ENCODE results near the gene ARHGAP8.
"Not testable (repeated sequence)": the region's sequence is repeated elsewhere in the genome, so short reads cannot be mapped to it uniquely, and the experiment has no call there.

ARHGAP8 gene

DNA sequence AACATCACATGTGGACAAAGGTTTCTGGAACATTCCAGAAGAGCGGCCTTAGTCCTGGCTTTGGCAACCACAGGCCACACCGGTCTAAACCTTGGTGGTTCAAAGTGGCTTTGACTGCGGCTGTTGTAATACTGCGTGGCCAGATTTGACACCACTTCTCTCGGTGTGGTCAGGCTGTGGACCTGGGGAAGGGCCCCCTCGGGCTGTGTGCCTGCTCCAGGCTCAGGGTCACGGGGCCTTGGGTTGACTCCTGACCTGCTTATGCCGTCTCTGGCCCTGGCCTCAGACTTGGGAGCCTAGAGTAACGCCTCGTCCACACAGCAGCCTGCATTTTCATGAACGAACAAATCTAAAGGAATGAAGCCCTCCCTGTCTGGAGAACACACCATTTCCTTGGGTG, 139.4 kb downstream of the ARHGAP8 start:
- no peak for DNase-seq

DNA sequence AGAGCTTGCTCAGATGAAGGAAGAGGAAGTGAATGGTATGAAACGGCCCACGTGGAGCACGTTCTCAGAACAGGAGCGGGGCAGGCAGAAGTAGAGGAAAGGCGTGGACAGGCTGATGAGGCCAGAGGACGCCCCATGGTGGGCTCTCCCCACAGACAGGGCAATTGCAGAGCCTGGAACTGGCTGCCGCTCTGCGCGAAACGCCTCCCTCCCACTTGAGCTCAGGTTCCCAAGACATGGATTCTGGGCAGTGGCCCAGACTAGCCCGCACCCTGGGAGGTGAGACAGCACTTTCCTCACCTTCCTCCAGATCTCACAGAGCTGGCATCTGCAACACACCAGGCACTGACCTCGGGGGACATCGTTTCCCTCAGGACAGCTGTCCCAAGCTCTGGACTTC, 139.9 kb downstream of the ARHGAP8 start:
- no peak for DNase-seq

DNA sequence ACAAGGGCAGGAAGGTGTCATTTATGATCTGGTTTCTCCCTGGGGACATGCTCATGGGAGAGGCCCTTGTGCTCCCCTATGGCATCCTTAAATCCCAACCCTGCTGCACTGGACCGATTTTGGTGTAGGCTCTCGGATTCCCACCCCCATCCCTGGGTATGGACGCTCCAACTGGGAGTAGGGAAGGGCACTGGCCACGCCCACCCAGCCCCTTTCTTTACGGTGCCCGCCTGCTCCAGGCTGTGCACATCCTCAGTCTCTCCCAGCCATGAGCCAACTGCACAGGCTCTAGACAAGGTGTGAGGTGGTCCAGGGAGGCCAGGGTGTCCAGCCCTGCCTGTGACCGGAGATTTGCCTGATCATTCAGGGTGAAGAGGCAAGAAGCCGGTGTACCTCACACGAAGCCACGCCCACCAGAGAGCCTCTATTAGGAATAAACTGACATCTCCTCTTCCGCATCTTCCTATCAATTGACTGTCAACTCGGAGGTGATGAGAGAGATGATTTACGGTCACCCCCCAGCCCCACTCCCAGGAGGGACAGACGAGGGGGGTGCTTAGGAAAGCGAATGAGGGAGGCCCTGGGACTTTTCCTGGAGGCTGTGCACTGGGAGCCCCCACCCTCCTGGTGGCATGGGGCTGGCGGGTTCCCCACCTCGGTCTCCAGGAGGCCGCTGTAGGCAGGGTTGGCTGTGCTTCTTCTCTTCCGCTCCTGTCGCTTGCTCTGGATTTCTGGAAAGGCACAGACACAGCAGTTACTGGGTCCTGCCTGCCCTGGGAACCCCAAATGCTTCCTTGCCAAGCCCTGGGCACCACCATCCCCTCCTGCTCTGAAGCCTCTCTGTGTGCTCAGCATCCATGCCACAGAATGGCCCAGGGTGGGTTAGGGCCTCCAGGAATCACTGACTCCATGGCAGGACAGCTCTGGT, 140.7 kb downstream of the ARHGAP8 start:
- DNase-seq: no peak

DNA sequence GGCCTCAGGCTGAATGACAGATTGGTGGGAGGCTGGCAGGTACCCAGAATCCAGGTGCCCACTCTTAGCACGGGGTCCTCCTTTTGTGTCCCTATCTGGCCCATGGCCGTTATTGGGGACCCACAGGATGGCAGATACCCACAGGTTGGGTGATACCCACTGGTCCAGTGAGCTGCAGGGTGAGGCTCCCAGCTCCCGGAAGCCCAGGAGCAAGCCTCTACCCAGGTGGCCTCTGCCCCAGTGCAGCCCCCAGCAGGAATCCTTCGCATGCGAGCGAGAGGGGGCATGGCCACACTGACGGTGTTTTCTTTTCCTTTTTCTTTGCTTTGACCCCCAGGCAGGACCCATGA, 141.3 kb downstream of the ARHGAP8 start:
- no peak for DNase-seq

DNA sequence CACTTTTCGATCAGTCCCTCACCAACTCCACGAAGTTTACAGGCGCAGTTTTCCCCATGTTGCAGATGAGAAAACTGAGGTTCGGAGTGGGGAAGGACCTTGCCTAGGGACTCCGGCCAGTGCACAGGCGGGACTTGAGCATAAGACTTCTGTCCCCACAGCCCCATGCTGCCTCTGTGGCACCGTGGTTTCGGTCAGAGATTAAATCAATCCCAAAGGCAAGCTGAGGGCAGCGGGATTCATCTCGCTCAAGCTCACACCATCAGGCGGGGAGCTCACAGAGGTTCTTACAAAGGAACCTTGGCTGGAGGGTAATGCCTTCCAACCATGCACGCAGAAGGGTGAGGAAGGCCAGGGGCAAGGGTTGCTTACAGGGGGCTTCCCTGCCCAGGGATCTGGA, 141.9 kb downstream of the ARHGAP8 start:
- DNase-seq: no peak

DNA sequence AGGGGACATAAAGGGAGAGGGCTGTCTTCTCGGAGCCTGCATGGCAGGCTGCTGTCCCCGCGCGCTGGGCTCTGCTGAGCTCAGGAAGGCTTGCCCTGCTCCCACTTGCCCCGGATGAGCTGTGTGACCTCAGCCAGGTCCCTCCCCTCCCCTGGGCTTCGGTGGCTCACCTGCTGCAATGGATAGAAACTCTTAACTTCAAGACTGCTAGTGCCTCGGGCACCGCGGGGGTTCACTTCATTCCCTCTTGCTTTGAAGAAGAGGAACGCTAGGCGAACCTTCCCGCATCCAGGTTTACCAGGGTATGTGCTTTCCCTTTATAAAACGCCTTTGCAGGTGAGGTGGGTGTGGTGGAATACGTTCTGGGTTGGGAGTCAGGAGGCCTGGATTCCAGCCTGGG, 142.4 kb downstream of the ARHGAP8 start:
- DNase-seq: no peak

DNA sequence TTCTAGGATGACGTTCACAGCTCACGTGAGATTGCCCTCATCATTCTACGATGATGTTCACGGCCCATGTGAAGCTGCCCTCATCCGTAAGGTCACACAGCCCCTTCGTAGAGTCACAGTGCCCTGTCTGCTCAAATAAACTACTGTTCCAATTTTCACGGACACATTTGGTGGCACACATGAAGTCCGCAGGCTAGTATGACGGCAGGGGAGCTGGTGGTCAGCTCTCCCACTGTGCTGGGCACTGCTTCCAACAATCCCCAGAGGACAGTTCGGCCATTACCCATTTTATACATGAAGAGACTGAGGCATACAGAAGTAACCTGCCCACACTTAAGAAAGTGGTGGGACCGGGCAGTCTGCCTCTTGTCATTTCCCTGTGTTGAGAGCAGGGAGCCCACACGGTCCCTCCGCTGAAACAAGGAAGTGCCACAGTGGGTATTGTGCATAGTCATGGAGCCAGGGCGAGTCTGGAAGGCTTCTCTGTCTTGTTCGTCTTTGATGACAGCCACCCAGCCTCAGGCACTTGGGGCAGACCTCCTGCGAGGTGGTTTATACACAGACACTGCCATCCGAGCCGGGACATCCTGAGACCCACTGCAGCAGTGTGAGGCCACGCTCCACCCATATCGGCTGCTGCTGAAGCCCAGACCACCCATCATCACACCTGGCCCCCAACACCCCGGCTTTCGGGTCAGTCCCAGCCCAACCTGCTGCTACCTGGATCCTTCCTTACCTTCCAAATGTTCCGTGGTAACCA, 143.1 kb downstream of the ARHGAP8 start:
- no peak for DNase-seq

DNA sequence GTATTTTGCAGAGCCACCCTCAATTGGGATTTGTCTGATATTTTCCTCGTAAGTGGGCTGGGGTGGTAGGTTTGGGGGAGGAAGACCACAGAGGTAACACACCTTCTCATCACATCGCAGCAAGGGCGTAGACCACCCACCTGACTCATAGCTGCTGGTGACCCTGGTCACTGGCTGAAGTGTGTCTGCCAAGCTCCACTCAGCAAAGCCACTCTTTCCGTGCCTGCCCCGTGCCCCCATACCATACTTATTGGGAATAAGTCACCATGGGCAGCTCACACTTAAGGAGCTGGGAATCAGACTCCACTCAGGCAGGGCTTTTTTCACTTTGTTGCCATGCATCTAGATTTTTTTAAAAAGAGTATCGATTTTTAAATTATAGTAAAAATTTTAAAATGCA, 145.9 kb downstream of the ARHGAP8 start:
- DNase-seq: no peak

DNA sequence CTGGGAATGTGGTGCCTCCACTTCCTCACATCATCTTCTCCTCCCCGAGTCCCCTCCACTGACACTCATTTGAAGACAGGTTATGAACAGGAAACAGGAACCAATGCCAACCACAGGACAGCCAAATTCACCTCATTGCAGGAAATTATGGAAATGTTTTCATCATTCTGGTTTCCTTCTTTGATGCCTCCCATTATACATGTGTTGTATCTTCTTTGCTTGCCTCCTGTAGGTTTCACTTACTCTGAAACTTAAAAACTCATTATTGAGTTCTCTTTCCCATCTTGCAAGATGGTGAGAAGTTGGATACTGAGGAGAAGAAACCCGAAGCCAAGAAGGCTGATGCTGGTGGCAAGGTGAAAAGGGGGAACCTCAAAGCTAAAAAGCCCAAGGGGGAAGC, 148.9 kb downstream of the ARHGAP8 start:
- no peak for DNase-seq

DNA sequence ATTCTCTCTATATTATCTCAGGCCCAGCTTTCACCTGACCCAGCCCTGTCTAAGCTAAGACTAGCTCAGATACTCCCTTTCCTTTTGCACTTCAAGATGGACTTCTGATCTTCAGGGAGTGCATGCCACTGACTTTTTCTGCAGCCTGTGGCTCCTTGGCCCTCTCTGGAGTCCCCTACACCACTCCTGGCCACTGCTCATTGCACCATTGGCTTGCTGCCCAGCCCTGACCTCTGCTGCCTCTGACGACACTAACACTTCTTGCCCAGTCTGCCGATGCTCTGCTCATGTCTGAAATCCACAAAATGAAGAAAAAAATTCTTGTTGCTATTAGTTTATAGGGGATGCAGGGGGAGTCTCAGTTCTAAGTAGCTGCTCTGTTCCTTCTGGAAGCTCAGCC, 150.8 kb downstream of the ARHGAP8 start:
- not testable (repeated sequence) for DNase-seq

DNA sequence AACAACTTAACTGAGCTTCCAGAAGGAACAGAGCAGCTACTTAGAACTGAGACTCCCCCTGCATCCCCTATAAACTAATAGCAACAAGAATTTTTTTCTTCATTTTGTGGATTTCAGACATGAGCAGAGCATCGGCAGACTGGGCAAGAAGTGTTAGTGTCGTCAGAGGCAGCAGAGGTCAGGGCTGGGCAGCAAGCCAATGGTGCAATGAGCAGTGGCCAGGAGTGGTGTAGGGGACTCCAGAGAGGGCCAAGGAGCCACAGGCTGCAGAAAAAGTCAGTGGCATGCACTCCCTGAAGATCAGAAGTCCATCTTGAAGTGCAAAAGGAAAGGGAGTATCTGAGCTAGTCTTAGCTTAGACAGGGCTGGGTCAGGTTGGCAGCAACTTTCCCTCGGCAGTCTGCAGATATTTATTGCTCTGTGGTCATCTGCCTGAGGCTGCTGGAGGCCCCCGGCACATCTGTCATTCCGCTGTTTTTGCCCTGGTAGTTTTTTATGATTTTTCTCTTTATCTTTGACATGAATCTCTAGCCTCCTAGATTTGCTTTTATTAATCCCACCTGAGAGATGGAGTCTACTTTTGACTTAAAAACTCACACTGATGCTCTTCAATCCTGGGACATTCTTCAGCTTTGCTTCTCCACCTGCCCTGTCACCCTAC, 152.2 kb downstream of the ARHGAP8 start:
- DNase-seq: not testable (repeated sequence)

DNA sequence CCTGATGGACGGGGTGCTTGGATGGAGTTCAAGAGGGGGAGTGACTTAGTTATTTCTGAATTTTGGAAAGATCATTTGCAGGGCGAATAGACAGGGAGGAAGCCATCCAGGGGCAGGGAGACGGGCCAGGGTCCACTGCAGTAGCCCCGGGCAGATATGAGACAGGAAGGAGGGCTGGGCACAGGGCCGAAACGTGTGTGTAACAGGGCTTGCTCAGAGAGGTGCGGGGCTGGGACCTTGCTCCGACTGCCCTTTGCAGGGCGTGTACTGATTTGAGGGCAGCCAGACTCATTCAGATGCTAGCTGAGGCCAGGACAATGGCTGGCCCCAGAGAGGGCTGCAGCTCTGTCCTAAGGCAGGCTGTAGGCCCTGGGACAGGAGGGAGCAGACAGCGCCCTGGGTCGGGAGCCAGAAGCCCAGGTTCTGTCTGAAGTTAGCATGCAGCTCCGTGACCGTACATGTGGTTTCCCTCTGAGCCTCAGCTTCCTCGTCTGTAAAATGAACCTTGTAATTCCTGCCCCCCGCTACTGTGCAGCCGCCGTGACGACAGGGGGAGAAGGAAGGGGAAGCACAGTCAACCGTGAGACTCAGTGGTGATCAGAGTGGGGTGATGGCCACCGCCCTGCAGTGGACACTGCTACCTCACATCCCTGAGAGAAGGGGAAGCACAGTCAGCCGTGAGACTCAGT, 154.0 kb downstream of the ARHGAP8 start:
- DNase-seq: no peak

DNA sequence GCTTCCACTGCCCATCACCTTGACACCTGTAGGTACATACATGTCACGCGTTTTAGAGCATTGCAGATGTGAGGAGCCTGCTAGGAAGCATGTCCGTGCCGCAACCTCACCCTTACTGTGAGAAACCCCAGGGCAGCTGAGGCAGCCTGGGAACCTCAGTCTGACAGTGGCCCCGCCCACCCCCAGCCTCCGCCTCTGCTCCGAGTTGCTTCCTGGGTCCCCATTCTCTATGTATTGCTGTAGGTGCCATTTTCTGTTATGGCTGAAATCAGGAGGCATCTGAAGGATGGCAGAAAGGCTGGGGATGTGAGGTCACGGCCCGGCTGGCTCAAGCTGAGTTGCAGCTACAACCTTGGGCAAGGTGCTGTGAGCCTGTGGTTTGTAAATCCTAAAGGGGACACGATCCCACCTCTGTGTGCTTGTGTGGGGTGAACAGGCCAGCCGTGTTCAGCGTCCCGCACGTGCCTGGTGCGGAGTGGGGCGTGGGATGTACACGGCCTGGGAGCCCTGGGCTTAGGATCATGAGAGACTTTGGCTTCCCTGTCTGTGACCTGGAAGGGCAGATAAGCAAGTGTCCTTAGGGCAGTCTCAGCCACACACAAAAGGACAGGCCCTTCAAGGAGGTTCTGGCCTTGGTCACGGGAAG, 154.7 kb downstream of the ARHGAP8 start:
- no peak for DNase-seq

DNA sequence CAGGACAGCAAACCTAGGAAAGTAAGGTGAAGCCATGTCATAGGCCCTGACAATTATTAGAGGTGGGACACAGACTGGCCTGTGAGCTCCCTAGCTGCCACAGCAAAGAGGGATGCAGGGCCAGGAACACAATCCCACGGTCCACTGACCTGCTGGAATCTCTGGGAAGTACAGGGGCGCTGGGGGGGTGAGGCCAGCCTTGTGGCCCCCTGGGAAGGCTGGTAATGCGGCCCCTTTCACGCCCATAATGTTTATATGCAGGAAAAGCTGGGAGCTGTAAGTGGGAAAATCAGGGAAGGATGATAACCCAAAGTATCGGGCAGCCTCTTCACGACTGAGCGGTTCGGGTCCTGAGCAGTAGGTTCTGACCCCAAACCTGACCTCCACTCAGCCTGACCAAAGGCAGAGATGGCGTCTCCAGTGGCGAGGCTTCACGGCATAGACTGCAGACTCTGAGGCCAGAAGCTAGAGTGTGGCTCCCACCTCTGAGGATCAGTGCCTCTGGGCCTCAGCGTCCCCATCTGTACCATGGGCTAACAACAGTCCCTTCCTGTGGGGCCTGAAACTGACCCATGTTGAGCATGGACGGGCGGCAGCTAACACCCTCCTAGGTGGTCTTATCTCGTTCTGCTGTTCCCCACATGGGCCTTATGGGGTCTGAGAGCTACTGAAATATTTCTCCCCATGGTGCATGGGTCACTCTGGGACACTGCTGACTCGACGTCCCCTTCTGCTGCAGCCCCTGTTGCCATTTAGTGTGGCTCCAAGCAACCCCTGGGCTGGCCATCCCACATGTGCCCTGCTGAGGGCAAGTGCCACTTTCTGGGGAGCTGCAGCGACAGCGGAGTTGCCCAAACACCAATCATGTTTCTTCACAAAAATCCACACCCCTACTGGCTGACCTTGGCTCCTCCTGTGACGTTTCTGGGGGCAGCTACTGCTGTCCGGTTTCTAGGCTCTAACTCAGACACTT, 155.7 kb downstream of the ARHGAP8 start:
- DNase-seq: no peak

DNA sequence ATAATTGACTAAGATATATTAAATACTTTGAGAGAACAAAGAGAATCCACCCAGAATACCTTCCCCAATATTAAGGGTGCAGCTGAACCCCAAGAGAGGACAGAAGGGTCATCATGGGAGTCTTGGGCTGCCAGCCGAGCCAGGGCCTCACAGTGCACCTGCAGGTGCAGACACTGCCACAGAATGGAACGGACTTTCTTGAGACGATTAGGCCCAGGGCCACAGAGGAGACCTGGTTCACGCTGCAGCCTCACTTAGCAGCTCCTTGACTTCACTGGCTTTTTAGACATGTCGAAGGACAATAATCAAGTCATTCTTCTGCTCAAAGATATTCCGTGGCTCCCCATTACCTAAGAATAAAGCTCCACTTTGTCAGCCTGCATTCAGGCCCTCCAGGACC, 156.9 kb downstream of the ARHGAP8 start:
- DNase-seq: peak; percentile 53

Measured in NCI-H1105 treated with DMSO at 0.1 percent for 48 hours (cell line).